Vagina (tissue), 2 donors: ENCODE results near the gene OSBPL1A. TPM values are rescaled to one million over a fixed set of nuclear protein-coding genes. Genes with fewer than 3 reads are reported as not detected.

Experiments used
- DNase-seq, 2 donors: peaks; one replicate each; pipeline ENCODE4 v3.0.0-alpha.2; 2017; ENCODE audit errors: extremely low spot score in 2 of 2
- H3K27ac ChIP-seq: fragments of 200-600 bp; sonication (generic); one replicate; pipeline ENCODE4 v1.5.1; 2019
- H3K27me3 ChIP-seq: fragments of 200-600 bp; sonication (generic); one replicate; pipeline ENCODE4 v1.5.1; 2019
- H3K36me3 ChIP-seq, 2 donors: fragments of 200-600 bp; sonication (generic); one replicate each; pipeline ENCODE4 v1.5.1; 2017 to 2019
- H3K4me1 ChIP-seq: fragments of 200-600 bp; sonication (generic); one replicate; pipeline ENCODE4 v1.5.1; 2019
- H3K4me3 ChIP-seq, 2 donors: fragments of 200-600 bp; sonication (generic); 1 replicate in 1 of 2; 2 replicates in 1 of 2; pipeline ENCODE4 v1.5.1; 2016 to 2019
- H3K9me3 ChIP-seq: fragments of 200-600 bp; sonication (generic); one replicate; pipeline ENCODE4 v1.5.1; 2019
- CTCF ChIP-seq, 3 experiments: fragments of 450-650 bp in 2 of 3; fragments of 200-600 bp in 1 of 3; sonication (generic) in 1 of 3; IDR thresholded peaks; one replicate each; pipeline ENCODE4 v1.5.1; 2017 to 2019; ENCODE audit warnings: antibody characterized with exemption in 3 of 3, mild to moderate bottlenecking in 2 of 3, moderate library complexity in 2 of 3
- POLR2A ChIP-seq, 2 donors: fragments of 450-650 bp; IDR thresholded peaks; one replicate each; pipeline ENCODE4 v1.6.1; 2017; ENCODE audit warnings: antibody characterized with exemption in 2 of 2, mild to moderate bottlenecking in 2 of 2, moderate library complexity in 2 of 2
- POLR2AphosphoS5 ChIP-seq, 2 donors: sonication (generic); formaldehyde crosslinking; IDR thresholded peaks; one replicate each; pipeline ENCODE4 v1.9.0; 2017; ENCODE audit warnings: antibody characterized with exemption in 2 of 2, mild to moderate bottlenecking in 2 of 2, low read depth in 1 of 2; ENCODE audit not compliant: insufficient read depth in 1 of 2
- intact Hi-C: fragments of 100-400 bp; cut with DNase I; formaldehyde crosslinking; loops from one replicate; pipeline ENCODE4 v1.15.1; 2023
- total RNA-seq: library from RNA; depleted of rRNA; stranded (reverse); fragments of >200 nt; gene quantifications from one replicate; pipeline ENCODE4 v1.2.3, GENCODE V29; 2016

OSBPL1A gene
- total RNA-seq, 1 donor from 2014 or later = 33.9 TPM

GRCh38 chr18:24268784-24269550 lies 128.7 kb downstream of the OSBPL1A start:
- H3K4me3 ChIP-seq = no peak overlapping the region
- peaks cover 25% of the 10 kb centered on the region for H3K4me1 ChIP-seq
- H3K9me3 ChIP-seq = no peaks in the 10 kb centered on the region
- TF ChIP-seq POLR2AphosphoS5 (IDR thresholded peaks at IDR 0.05; ENCODE audit: insufficient read depth in 1 of 2, low read depth in 1 of 2) (no peak), POLR2A (IDR thresholded peaks at IDR 0.05) (no peak), CTCF (IDR thresholded peaks at IDR 0.05) (no peak)
- intact Hi-C loops = no loop called here
- H3K27ac ChIP-seq = no peak overlapping the region
- H3K36me3 ChIP-seq = no peaks in the 10 kb centered on the region
- DNase-seq = no peak
- H3K27me3 ChIP-seq = no peaks in the 10 kb centered on the region

- Histone ChIP-seq H3K4me1 (peaks cover 29% of the 10 kb centered on the region), H3K27me3 (no peaks in the 10 kb centered on the region), H3K27ac (no peak overlapping the region), H3K36me3 (no peaks in the 10 kb centered on the region), H3K4me3 (no peak overlapping the region), H3K9me3 (no peaks in the 10 kb centered on the region)
- no peak for DNase-seq
- intact Hi-C loops = no loop called here
- no peak for TF ChIP-seq CTCF (IDR thresholded peaks at IDR 0.05)
- no peak for TF ChIP-seq POLR2A (IDR thresholded peaks at IDR 0.05)
- no peak for TF ChIP-seq POLR2AphosphoS5 (IDR thresholded peaks at IDR 0.05; ENCODE audit: insufficient read depth in 1 of 2, low read depth in 1 of 2)
Measured at GRCh38 chr18:24267878-24268277, 129.7 kb downstream of the OSBPL1A start.

GRCh38 chr18:24266131-24266530 lies 131.5 kb downstream of the OSBPL1A start:
- Histone ChIP-seq H3K4me3 (no peak overlapping the region), H3K4me1 (peaks cover 33% of the 10 kb centered on the region), H3K36me3 (no peaks in the 10 kb centered on the region), H3K9me3 (no peaks in the 10 kb centered on the region), H3K27me3 (no peaks in the 10 kb centered on the region), H3K27ac (no peak overlapping the region)
- no peak for TF ChIP-seq CTCF (IDR thresholded peaks at IDR 0.05)
- no peak for DNase-seq
- intact Hi-C loops = no loop called here

GRCh38 chr18:24265502-24266064 lies 132.0 kb downstream of the OSBPL1A start:
- intact Hi-C loops = no loop called here
- H3K27ac ChIP-seq = no peak overlapping the region
- H3K27me3 ChIP-seq = no peaks in the 10 kb centered on the region
- H3K4me3 ChIP-seq = no peak overlapping the region
- no peaks in the 10 kb centered on the region for H3K36me3 ChIP-seq
- TF ChIP-seq POLR2A (IDR thresholded peaks at IDR 0.05) (no peak), POLR2AphosphoS5 (IDR thresholded peaks at IDR 0.05; ENCODE audit: insufficient read depth in 1 of 2, low read depth in 1 of 2) (no peak), CTCF (IDR thresholded peaks at IDR 0.05) (no peak)
- no peaks in the 10 kb centered on the region for H3K9me3 ChIP-seq
- peaks cover 31% of the 10 kb centered on the region for H3K4me1 ChIP-seq
- DNase-seq = no peak

GRCh38 chr18:24263050-24263449 lies 134.6 kb downstream of the OSBPL1A start:
- H3K9me3 ChIP-seq = no peaks in the 10 kb centered on the region
- intact Hi-C loops = no loop called here
- H3K27me3 ChIP-seq = no peaks in the 10 kb centered on the region
- no peaks in the 10 kb centered on the region for H3K36me3 ChIP-seq
- TF ChIP-seq CTCF (IDR thresholded peaks at IDR 0.05) (no peak), POLR2AphosphoS5 (IDR thresholded peaks at IDR 0.05; ENCODE audit: insufficient read depth in 1 of 2, low read depth in 1 of 2) (no peak), POLR2A (IDR thresholded peaks at IDR 0.05) (no peak)
- H3K4me1 ChIP-seq = peaks cover 18% of the 10 kb centered on the region
- H3K4me3 ChIP-seq = no peak overlapping the region
- no peak for DNase-seq
- H3K27ac ChIP-seq = no peak overlapping the region
